A673 (cell line): ENCODE data around the gene KANSL1L. TPM values are rescaled to one million over a fixed set of nuclear protein-coding genes. Genes with fewer than 3 reads are reported as not detected.

Source experiments
- BruUV-seq: library from RNA; stranded (reverse); fragments of 400-500 nt; replicated peaks from 2 replicates; lab custom pipeline; 2021; lab: Mats Ljungman, UMichigan
- CTCF ChIA-PET: fragments of 300-600 bp; sonication (Branson Sonifier 250); formaldehyde crosslinking; loops from one replicate; lab custom pipeline; 2022; ENCODE audit warnings: antibody characterized with exemption; lab: Charles Lee
- POLR2A ChIA-PET: fragments of 300-600 bp; sonication (Branson Sonifier 250); formaldehyde crosslinking; loops from one replicate; lab custom pipeline; 2022; ENCODE audit warnings: antibody characterized with exemption; ENCODE audit not compliant: low non-redundant PET; lab: Charles Lee
- DNase-seq: peaks from one replicate; pipeline ENCODE4 v3.0.0-alpha.2; 2015; ENCODE audit warnings: low spot score
- H3K27ac ChIP-seq: fragments of 200-600 bp; sonication (generic); 2 replicates; pipeline ENCODE4 v1.5.1; 2016; ENCODE audit warnings: mixed run types, low read depth, mild to moderate bottlenecking, mixed read lengths, antibody characterized with exemption, low read length; ENCODE audit not compliant: poor library complexity, severe bottlenecking
- H3K27me3 ChIP-seq: fragments of 200-600 bp; sonication (generic); replicated peaks from 2 replicates; pipeline ENCODE4 v1.6.1; 2017; ENCODE audit warnings: mixed run types, low read depth, mild to moderate bottlenecking, mixed read lengths, antibody characterized with exemption, low read length; ENCODE audit not compliant: insufficient read depth, poor library complexity
- H3K36me3 ChIP-seq: fragments of 200-600 bp; sonication (generic); 2 replicates; pipeline ENCODE4 v1.6.1; 2016; ENCODE audit warnings: mixed run types, mild to moderate bottlenecking, mixed read lengths, antibody characterized with exemption, low read length; ENCODE audit not compliant: insufficient read depth, poor library complexity, severe bottlenecking
- H3K4me1 ChIP-seq: fragments of 200-600 bp; sonication (generic); 2 replicates; pipeline ENCODE4 v1.6.1; 2017; ENCODE audit warnings: mixed run types, mild to moderate bottlenecking, mixed read lengths, antibody characterized with exemption, low read length; ENCODE audit not compliant: insufficient read depth, poor library complexity, severe bottlenecking
- H3K4me3 ChIP-seq: fragments of 200-600 bp; sonication (generic); 2 replicates; pipeline ENCODE4 v1.5.1; 2016; ENCODE audit warnings: low read depth, mixed run types, mild to moderate bottlenecking, mixed read lengths, low read length; ENCODE audit not compliant: poor library complexity, severe bottlenecking
- H3K9me3 ChIP-seq: fragments of 200-600 bp; sonication (generic); 2 replicates; pipeline ENCODE4 v1.6.1; 2016; ENCODE audit warnings: mixed run types, low read depth, mild to moderate bottlenecking, mixed read lengths, antibody characterized with exemption, low read length; ENCODE audit not compliant: poor library complexity, severe bottlenecking
- EZH2 ChIP-seq: fragments of 200-600 bp; sonication (generic); IDR thresholded peaks from 2 replicates; pipeline ENCODE4 v1.6.1; 2017; ENCODE audit warnings: borderline replicate concordance, low read depth, mild to moderate bottlenecking, mixed read lengths, antibody characterized with exemption, low read length; ENCODE audit not compliant: poor library complexity, severe bottlenecking
- intact Hi-C: fragments of 100-400 bp; cut with micrococcal nuclease; formaldehyde crosslinking; loops from one replicate; pipeline ENCODE4 v1.10.0; 2022; ENCODE audit not compliant: unreplicated experiment
- total RNA-seq: library from RNA; stranded (reverse); gene quantifications from 2 replicates; pipeline ENCODE4 v1.2.3, GENCODE V29; 2021
- TF ChIP-seq, protein P1 (sequence below): fragments of 300-800, 200-600 bp; sonication (generic); conservative IDR thresholded peaks from 2 replicates; pipeline ENCODE4 v1.5.1; 2017; ENCODE audit warnings: low read depth, mild to moderate bottlenecking, antibody characterized with exemption, low read length, moderate library complexity, mixed read lengths

KANSL1L gene
- total RNA-seq, 1 experiment from 2014 or later, result 17.7 TPM

GRCh38 chr2:210000464-210001324, 170.5 kb downstream of the KANSL1L start:
- Histone ChIP-seq H3K27ac (no peak overlapping the region), H3K36me3 (peaks cover 6% of the 10 kb centered on the region), H3K9me3 (no peaks in the 10 kb centered on the region), H3K4me1 (peaks cover 12% of the 10 kb centered on the region), H3K27me3 (no peaks in the 10 kb centered on the region), H3K4me3 (no peak overlapping the region)
- BruUV-seq, result no TSS peak
- CTCF ChIA-PET, result no interaction called here
- intact Hi-C loops, result no loop called here
- TF ChIP-seq EZH2, result no peak
- TF ChIP-seq, protein P1, sequence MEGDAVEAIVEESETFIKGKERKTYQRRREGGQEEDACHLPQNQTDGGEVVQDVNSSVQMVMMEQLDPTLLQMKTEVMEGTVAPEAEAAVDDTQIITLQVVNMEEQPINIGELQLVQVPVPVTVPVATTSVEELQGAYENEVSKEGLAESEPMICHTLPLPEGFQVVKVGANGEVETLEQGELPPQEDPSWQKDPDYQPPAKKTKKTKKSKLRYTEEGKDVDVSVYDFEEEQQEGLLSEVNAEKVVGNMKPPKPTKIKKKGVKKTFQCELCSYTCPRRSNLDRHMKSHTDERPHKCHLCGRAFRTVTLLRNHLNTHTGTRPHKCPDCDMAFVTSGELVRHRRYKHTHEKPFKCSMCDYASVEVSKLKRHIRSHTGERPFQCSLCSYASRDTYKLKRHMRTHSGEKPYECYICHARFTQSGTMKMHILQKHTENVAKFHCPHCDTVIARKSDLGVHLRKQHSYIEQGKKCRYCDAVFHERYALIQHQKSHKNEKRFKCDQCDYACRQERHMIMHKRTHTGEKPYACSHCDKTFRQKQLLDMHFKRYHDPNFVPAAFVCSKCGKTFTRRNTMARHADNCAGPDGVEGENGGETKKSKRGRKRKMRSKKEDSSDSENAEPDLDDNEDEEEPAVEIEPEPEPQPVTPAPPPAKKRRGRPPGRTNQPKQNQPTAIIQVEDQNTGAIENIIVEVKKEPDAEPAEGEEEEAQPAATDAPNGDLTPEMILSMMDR, result no peak
- no peak for DNase-seq
- POLR2A ChIA-PET, result interaction anchor here (0.6 kb wide), 1 partner anchor 91 kb away, joined by 4 read pairs; no protein-coding TSS in a partner anchor

GRCh38 chr2:209998596-209998995, 172.6 kb downstream of the KANSL1L start:
- ChIA-PET POLR2A (no interaction called here), CTCF (no interaction called here)
- Histone ChIP-seq H3K27ac (no peak overlapping the region), H3K9me3 (no peaks in the 10 kb centered on the region), H3K36me3 (no peaks in the 10 kb centered on the region), H3K27me3 (no peaks in the 10 kb centered on the region), H3K4me1 (peaks cover 3% of the 10 kb centered on the region), H3K4me3 (no peak overlapping the region)
- intact Hi-C loops, result no loop called here
- BruUV-seq, result no TSS peak
- DNase-seq, result no peak
- TF ChIP-seq, protein P1, result no peak
- no peak for TF ChIP-seq EZH2

- no peak for DNase-seq
- ChIA-PET CTCF (no interaction called here), POLR2A (no interaction called here)
- Histone ChIP-seq H3K27me3 (no peaks in the 10 kb centered on the region), H3K27ac (no peak overlapping the region), H3K9me3 (no peaks in the 10 kb centered on the region), H3K4me1 (no peaks in the 10 kb centered on the region), H3K36me3 (no peaks in the 10 kb centered on the region), H3K4me3 (no peak overlapping the region)
- no TSS peak for BruUV-seq
- intact Hi-C loops, result no loop called here
- TF ChIP-seq EZH2, result no peak
- TF ChIP-seq, protein P1, result no peak
These were observed 177.2 kb downstream of the KANSL1L start for GRCh38 chr2:209993968-209994367.
